HepG2 (cell line): ENCODE results near the gene RSPRY1. TPM values are rescaled to one million over a fixed set of nuclear protein-coding genes. Genes with fewer than 3 reads are reported as not detected.

Source experiments
- ATF7-NPFF ChIP-seq: sonication (generic); formaldehyde crosslinking; IDR thresholded peaks from 2 replicates; pipeline ENCODE4 v1.8.1; 2023; ENCODE audit warnings: mild to moderate bottlenecking, low read depth, missing genetic modification reagents, moderate library complexity
- ELF4 ChIP-seq: sonication (generic); formaldehyde crosslinking; IDR thresholded peaks from 2 replicates; pipeline ENCODE4 v1.5.0; 2020; ENCODE audit warnings: missing genetic modification reagents, mild to moderate bottlenecking, moderate library complexity, borderline replicate concordance
- GZF1 ChIP-seq: sonication (generic); formaldehyde crosslinking; IDR thresholded peaks from 2 replicates; pipeline ENCODE4 v1.5.1; 2020; ENCODE audit warnings: mild to moderate bottlenecking, missing genetic modification reagents
- KDM5B ChIP-seq: sonication (generic); formaldehyde crosslinking; IDR thresholded peaks from 2 replicates; pipeline ENCODE4 v1.4.0; 2020; ENCODE audit warnings: missing genetic modification reagents, mild to moderate bottlenecking, borderline replicate concordance
- MIXL1 ChIP-seq: IDR thresholded peaks from 2 replicates; pipeline ENCODE4 v1.6.1; 2016
- MXD3 ChIP-seq: IDR thresholded peaks from 2 replicates; pipeline ENCODE4 v1.6.1; 2016; ENCODE audit warnings: mild to moderate bottlenecking, missing biosample characterization, missing genetic modification reagents
- NFE2 ChIP-seq: sonication (generic); formaldehyde crosslinking; IDR thresholded peaks from 2 replicates; pipeline ENCODE4 v1.4.0; 2020; ENCODE audit warnings: missing genetic modification reagents
- NR1H2 ChIP-seq: sonication (generic); formaldehyde crosslinking; IDR thresholded peaks from 2 replicates; pipeline ENCODE4 v1.8.1; 2022; ENCODE audit warnings: low read depth, missing genetic modification reagents, borderline replicate concordance
- RCOR2 ChIP-seq: IDR thresholded peaks from 2 replicates; pipeline ENCODE4 v1.6.1; 2016; ENCODE audit warnings: missing biosample characterization, missing genetic modification reagents
- REST ChIP-seq, 2 experiments: IDR thresholded peaks; 2 replicates each; pipeline ENCODE4 v1.6.1; 2011 to 2012; ENCODE audit warnings: low read length in 2 of 2, borderline replicate concordance in 1 of 2, low read depth in 1 of 2, mild to moderate bottlenecking in 1 of 2, moderate library complexity in 1 of 2
- SNRNP70 ChIP-seq: fragments of 200-400 bp; formaldehyde crosslinking; IDR thresholded peaks from 2 replicates; pipeline ENCODE4 v1.6.1; 2017; ENCODE audit warnings: mild to moderate bottlenecking, low read depth, low read length, moderate library complexity
- STAG1 ChIP-seq: sonication (generic); formaldehyde crosslinking; IDR thresholded peaks from 2 replicates; pipeline ENCODE4 v1.4.0; 2020; ENCODE audit warnings: missing genetic modification reagents
- TAF1 ChIP-seq: sonication (generic); formaldehyde crosslinking; IDR thresholded peaks from 2 replicates; pipeline ENCODE4 v1.4.0; 2020; ENCODE audit warnings: missing genetic modification reagents
- TCF7L2 ChIP-seq: IDR thresholded peaks from 2 replicates; pipeline ENCODE4 v1.6.1; 2011; ENCODE audit warnings: mild to moderate bottlenecking, low read depth, low read length, moderate library complexity
- TOPORS ChIP-seq: sonication (generic); formaldehyde crosslinking; IDR thresholded peaks from 2 replicates; pipeline ENCODE4 v1.8.0; 2023; ENCODE audit warnings: mild to moderate bottlenecking, missing genetic modification reagents
- YEATS2 ChIP-seq: sonication (generic); formaldehyde crosslinking; IDR thresholded peaks from 2 replicates; pipeline ENCODE4 v1.4.0; 2020; ENCODE audit warnings: missing genetic modification reagents, borderline replicate concordance
- ZFYVE20 ChIP-seq: sonication (generic); formaldehyde crosslinking; IDR thresholded peaks from 2 replicates; pipeline ENCODE4 v1.8.0; 2023; ENCODE audit warnings: low read depth, mild to moderate bottlenecking, moderate library complexity, missing genetic modification reagents, borderline replicate concordance
- ZNF160 ChIP-seq: sonication (generic); formaldehyde crosslinking; IDR thresholded peaks from 2 replicates; pipeline ENCODE4 v1.8.0; 2022; ENCODE audit warnings: mild to moderate bottlenecking, inconsistent platforms, missing genetic modification reagents
- ZNF3 ChIP-seq: IDR thresholded peaks from 2 replicates; pipeline ENCODE4 v1.7.0; 2017; ENCODE audit warnings: inconsistent platforms
- ZNF431 ChIP-seq: sonication (generic); formaldehyde crosslinking; IDR thresholded peaks from 2 replicates; pipeline ENCODE4 v1.9.0; 2022; ENCODE audit warnings: missing genetic modification reagents, low read depth, mild to moderate bottlenecking, borderline replicate concordance
- ZNF570 ChIP-seq: sonication (generic); formaldehyde crosslinking; IDR thresholded peaks from 2 replicates; pipeline ENCODE4 v1.4.0; 2020; ENCODE audit warnings: mild to moderate bottlenecking, missing genetic modification reagents, borderline replicate concordance
- polyA plus RNA-seq, 8 experiments: library from polyadenylated mRNA; depleted of rRNA in 3 of 8; stranded (reverse) in 7 of 8; unstranded in 1 of 8; fragments of >200 nt; fragmentation: Illumina TruSeq in 4 of 8; extraction: Trizol in 4 of 8; gene quantifications; 2 replicates each; pipeline versions ENCODE4 v1.2.1 to v1.2.3, GENCODE V29; 2011 to 2016; ENCODE audit warnings: low read depth in 4 of 8, missing spikeins in 1 of 8, mixed read lengths in 1 of 8; ENCODE audit not compliant: insufficient read depth in 1 of 8
- total RNA-seq, 5 experiments: library from RNA; depleted of rRNA; stranded (reverse); fragments of >200 nt; fragmentation: Illumina TruSeq; extraction: Trizol; gene quantifications; 2 replicates each; pipeline ENCODE4 v1.2.3, GENCODE V29; 2016; ENCODE audit warnings: low read depth in 1 of 5
- TF ChIP-seq, protein P1 (sequence below): sonication (generic); formaldehyde crosslinking; IDR thresholded peaks from 2 replicates; pipeline ENCODE4 v1.8.1; 2023; ENCODE audit warnings: mild to moderate bottlenecking, moderate library complexity, missing genetic modification reagents
- TF ChIP-seq, protein P2 (sequence below): sonication (generic); formaldehyde crosslinking; IDR thresholded peaks from 2 replicates; pipeline ENCODE4 v1.9.0; 2021; ENCODE audit warnings: missing genetic modification reagents, mild to moderate bottlenecking, borderline replicate concordance

The RSPRY1 gene
- total and polyA plus RNA-seq, 2 of the 13 experiments (the other 11 are each of a cell fraction or from before 2014, with no cell fraction given), result 53.4 to 61.0 TPM

- TF ChIP-seq ATF7-NPFF (CRISPR knock-in tag) (no peak), MXD3 (CRISPR knock-in tag) (no peak), ELF4 (peak; percentile 82), TOPORS (CRISPR knock-in tag) (0 out of 2 replicates have a peak, but pooled peaks have one; percentile 40), YEATS2 (CRISPR knock-in tag) (0 out of 2 replicates have a peak, but pooled peaks have one; percentile 24), TAF1 (CRISPR knock-in tag) (peak; percentile 58), ZNF3 (no peak), ZNF431 (CRISPR knock-in tag) (no peak), REST (IDR thresholded peaks at IDR 0.05; ENCODE audit: borderline replicate concordance in 1 of 2, low read depth in 1 of 2, low read length in 2 of 2) (no peak), MIXL1 (CRISPR knock-in tag) (no peak), KDM5B (CRISPR knock-in tag) (no peak), STAG1 (CRISPR knock-in tag) (no peak), NR1H2 (CRISPR knock-in tag) (no peak), SNRNP70 (no peak), TCF7L2 (no peak), NFE2 (CRISPR knock-in tag) (no peak), RCOR2 (CRISPR knock-in tag) (no peak), GZF1 (no peak), ZFYVE20 (CRISPR knock-in tag) (no peak), ZNF570 (CRISPR knock-in tag) (no peak), ZNF160 (CRISPR knock-in tag) (no peak)
- TF ChIP-seq, protein P1, sequence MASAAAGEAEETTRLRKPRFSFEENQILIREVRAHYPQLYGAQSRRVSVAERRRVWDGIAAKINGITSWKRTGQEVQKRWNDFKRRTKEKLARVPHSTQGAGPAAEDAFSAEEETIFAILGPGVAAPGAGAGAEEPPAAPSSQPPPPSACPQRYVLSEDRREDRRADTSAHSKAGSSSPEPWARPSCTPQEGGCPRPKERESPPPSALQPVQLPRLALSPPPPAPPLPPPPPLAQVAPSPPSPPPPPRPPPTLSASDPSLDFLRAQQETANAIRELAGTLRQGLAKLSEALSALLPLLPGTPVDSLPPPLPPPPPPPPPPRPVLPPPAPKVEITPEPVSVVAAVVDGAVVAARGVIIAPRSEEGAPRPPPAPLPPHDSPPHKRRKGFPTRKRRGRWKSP (CRISPR knock-in tag), result no peak
- TF ChIP-seq, protein P2, sequence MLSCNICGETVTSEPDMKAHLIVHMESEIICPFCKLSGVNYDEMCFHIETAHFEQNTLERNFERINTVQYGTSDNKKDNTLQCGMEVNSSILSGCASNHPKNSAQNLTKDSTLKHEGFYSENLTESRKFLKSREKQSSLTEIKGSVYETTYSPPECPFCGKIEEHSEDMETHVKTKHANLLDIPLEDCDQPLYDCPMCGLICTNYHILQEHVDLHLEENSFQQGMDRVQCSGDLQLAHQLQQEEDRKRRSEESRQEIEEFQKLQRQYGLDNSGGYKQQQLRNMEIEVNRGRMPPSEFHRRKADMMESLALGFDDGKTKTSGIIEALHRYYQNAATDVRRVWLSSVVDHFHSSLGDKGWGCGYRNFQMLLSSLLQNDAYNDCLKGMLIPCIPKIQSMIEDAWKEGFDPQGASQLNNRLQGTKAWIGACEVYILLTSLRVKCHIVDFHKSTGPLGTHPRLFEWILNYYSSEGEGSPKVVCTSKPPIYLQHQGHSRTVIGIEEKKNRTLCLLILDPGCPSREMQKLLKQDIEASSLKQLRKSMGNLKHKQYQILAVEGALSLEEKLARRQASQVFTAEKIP (CRISPR knock-in tag), result no peak
Measured at GRCh38 chr16:57186872-57187854, 1.0 kb downstream of the RSPRY1 start (continued).
